GM12872 (cell line): ENCODE results near the gene REG1A.

ENCODE experiments used
- TF ChIP-seq, protein P1 (sequence below): IDR thresholded peaks from 3 replicates; pipeline ENCODE4 v1.5.1; 2011; ENCODE audit warnings: low read depth, mild to moderate bottlenecking, low read length, moderate library complexity; ENCODE audit not compliant: insufficient read depth

The REG1A gene

DNA sequence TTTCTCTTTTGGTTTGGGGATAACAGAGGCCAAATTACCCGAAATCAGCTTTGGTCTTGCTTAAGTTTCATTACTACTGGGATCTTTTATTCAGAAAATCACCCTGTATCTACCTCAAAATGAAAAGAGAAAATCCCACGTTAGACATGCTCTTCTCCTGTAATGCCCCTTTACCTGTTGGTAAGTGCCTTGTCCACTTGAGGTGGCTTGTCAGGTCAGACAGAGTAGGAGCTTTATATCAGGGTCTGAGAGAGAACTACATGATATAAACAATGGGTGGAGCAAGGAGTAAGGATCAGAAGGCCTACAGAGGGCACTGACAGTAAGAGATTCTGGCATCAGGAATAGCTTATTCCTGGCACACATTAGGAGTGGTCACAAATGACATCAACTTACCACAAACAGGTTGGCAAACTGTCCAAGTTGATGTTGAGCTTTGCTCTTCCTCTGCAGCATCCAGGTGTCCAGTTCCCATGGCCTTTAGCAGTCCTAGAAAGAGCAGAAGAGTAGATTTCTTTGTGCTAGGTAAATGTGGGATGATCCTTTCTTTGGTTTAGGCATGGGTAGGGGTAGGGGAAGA is 32.4 kb upstream of the REG1A start, which contains the start of gene REG1B:
Gene REG1B, minus strand, starts transcription at position 209 of the 580 bp plus-strand sequence. CDS start 381 bp downstream, outside the sequence.
- TF ChIP-seq, protein P1, sequence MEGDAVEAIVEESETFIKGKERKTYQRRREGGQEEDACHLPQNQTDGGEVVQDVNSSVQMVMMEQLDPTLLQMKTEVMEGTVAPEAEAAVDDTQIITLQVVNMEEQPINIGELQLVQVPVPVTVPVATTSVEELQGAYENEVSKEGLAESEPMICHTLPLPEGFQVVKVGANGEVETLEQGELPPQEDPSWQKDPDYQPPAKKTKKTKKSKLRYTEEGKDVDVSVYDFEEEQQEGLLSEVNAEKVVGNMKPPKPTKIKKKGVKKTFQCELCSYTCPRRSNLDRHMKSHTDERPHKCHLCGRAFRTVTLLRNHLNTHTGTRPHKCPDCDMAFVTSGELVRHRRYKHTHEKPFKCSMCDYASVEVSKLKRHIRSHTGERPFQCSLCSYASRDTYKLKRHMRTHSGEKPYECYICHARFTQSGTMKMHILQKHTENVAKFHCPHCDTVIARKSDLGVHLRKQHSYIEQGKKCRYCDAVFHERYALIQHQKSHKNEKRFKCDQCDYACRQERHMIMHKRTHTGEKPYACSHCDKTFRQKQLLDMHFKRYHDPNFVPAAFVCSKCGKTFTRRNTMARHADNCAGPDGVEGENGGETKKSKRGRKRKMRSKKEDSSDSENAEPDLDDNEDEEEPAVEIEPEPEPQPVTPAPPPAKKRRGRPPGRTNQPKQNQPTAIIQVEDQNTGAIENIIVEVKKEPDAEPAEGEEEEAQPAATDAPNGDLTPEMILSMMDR: no peak

DNA sequence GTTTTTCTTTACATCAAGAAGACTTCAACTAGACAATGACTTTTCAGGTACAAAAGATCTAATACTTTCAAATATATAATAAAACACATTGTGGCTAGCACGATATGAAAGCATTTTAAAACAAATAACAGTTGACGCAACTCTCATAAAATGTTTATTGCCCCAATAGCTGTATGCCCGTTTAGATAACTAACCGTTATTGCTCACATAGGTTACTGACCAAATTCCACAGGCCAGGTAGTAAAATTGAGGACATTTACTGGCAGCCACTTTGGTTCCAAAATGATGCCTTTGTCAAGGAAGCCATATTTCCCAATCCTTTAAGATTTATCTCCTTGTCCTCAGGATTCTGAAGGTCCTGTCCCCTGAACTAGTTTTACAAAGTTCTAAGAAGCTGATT is 29.6 kb upstream of the REG1A start:
- TF ChIP-seq, protein P1: no peak

DNA sequence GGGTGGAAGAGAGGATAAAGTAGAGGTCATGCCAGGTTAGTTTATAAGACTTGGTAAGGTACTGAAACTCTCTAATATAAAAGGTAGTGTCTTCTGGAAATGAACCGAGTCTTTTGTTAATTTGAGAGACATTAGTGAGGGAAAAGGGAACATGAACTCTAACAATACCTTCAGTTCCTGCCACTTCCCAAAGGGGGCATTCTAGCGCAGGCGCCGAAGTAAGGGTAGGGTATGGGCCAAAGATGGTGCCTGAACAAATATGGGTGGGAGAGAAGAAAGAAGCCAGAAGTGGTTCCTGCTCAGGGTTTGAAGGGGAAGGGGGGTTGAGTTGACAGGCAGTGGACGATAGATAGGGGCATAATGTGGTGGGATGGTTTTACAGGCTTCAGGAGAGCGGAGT is 22.4 kb upstream of the REG1A start:
- TF ChIP-seq, protein P1: 0 out of 3 replicates have a peak, but pooled peaks have one; percentile 1

DNA sequence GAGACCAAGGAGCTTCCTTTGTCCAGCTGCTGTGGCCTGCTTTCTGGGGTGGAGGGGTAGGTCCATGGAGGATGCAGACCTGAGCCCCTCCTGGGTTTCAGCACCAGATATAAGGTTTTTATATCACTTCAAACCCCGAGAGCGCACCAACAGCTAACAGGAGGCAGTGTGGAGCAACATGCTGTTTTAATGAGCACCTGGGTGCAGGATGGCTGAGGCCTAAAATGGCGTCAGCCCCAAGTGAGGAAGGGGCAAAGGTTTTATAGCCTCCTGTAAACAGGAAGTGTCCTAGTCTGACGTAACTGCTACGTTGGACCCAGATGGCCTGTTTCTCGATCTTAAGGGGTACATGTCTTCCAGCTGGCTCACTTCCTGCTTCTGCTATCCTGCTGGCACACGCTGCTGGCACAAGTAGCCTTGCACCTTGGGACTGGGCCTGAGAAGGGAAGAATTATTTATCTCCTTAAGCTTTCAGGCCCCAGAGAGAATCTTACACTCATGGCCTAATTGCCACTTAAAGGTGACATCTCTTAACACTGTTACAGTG is 21.1 kb upstream of the REG1A start:
- TF ChIP-seq, protein P1: no peak

DNA sequence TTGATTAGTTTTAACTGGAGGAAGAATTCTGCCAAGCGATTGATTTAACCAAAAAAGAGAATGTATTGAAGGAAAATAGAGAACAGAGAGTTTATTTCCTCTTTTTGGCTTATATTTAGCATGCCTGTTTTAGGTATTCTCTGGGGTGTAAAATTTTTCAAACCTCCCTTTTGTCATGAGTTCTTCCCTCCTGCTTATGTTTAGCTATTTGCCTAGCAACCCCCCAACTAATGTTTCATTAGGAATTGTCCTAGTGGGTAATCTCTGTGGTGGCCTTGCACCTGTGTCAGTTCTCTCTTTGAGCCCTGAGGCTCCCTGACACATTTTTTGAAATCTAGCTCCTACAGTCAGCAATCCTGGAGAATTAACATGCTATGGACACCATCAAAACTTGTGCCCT is 20.0 kb upstream of the REG1A start:
- TF ChIP-seq, protein P1: no peak

DNA sequence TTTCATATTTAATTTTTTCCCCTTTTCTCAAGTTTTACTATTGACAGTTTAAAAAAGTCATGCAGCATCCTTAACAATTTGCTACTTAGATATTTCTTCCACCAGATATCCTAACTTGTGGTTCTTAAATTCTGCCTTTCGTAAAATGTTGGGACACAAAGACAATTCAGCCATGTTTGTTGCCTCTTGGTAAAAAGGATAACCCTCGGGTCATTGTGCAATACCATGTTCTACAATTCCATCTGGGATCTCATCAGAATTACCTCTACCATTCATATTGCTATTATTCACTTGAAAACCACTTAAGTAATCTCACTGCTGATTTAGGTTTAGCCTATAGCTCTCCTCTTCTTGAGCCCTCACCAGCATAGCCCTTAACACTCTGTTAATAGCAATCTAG is 19.3 kb upstream of the REG1A start:
- TF ChIP-seq, protein P1: no peak

DNA sequence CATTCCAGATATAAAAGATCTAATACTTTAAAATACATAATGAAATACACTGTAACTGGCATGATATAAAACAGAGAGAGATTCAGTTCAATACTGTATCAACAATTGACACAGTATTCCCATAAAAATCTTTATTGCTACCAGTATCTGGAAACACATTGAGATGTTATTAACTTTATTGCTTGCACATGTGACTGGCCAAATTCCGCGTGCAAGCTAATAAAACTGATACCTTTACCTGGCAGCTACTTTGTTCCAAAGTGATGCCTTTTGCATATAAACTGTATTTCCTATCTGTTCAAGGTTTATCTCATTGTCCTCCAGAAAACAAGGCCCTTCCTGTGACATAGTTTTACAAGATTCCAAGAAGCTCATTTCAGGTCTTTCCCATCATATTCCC is 17.1 kb upstream of the REG1A start:
- TF ChIP-seq, protein P1: no peak
